GM12878 (cell line): Measurements from ENCODE around the gene NKRF. TPM values are rescaled to one million over a fixed set of nuclear protein-coding genes. Genes with fewer than 3 reads are reported as not detected.
A peak's percentile ranks its signal among the peaks of the same experiment; 100 is the strongest.

Experiments
- CEBPB ChIP-seq, 2 experiments: fragments of 150-350 bp in 1 of 2; IDR thresholded peaks; 2 replicates each; pipeline ENCODE4 v1.6.1; 2012 to 2014; ENCODE audit warnings: low read depth in 2 of 2, low read length in 2 of 2, borderline replicate concordance in 1 of 2, inconsistent platforms in 1 of 2
- CHD1 ChIP-seq: IDR thresholded peaks from 2 replicates; pipeline ENCODE4 v1.6.1; 2012; ENCODE audit warnings: low read depth, low read length, improper control_type of control experiment
- ETV6 ChIP-seq, 2 experiments: fragments of 450-650 bp in 1 of 2; IDR thresholded peaks in 1 of 2; conservative IDR thresholded peaks in 1 of 2; 2 replicates each; pipeline ENCODE4 v1.6.1; 2014; ENCODE audit warnings: antibody characterized with exemption in 1 of 2, borderline replicate concordance in 1 of 2, low read depth in 1 of 2, mild to moderate bottlenecking in 1 of 2, moderate library complexity in 1 of 2
- MEF2B ChIP-seq: fragments of 450-650 bp; IDR thresholded peaks from 2 replicates; pipeline ENCODE4 v1.6.1; 2018; ENCODE audit warnings: mild to moderate bottlenecking, moderate library complexity; ENCODE audit not compliant: partially characterized antibody, poor library complexity, severe bottlenecking
- PAX8 ChIP-seq: fragments of 450-650 bp; IDR thresholded peaks from 2 replicates; pipeline ENCODE4 v1.6.1; 2017; ENCODE audit warnings: mild to moderate bottlenecking, moderate library complexity
- POLR2AphosphoS2 ChIP-seq: IDR thresholded peaks from 2 replicates; pipeline ENCODE4 v1.6.1; 2011; ENCODE audit warnings: low read depth, mild to moderate bottlenecking, low read length, improper control_type of control experiment, moderate library complexity
- RAD51 ChIP-seq: fragments of 450-650 bp; IDR thresholded peaks from 2 replicates; pipeline ENCODE4 v1.6.1; 2016; ENCODE audit warnings: moderate library complexity, mild to moderate bottlenecking, inconsistent platforms
- RFX5 ChIP-seq: IDR thresholded peaks from 2 replicates; pipeline ENCODE4 v1.6.1; 2011; ENCODE audit warnings: low read depth, low read length, improper control_type of control experiment
- SMC3 ChIP-seq: IDR thresholded peaks from 2 replicates; pipeline ENCODE4 v1.6.1; 2011; ENCODE audit warnings: low read length, improper control_type of control experiment, borderline replicate concordance
- SREBF2 ChIP-seq: IDR thresholded peaks from 2 replicates; pipeline ENCODE4 v1.6.1; 2012; ENCODE audit warnings: mild to moderate bottlenecking, low read length
- polyA plus RNA-seq, 11 experiments: library from polyadenylated mRNA; depleted of rRNA in 4 of 11; unstranded in 6 of 11; stranded (reverse) in 5 of 11; fragments of >200 nt; fragmentation: Nextera tagmentation in 4 of 11; fragmentation: Illumina TruSeq in 1 of 11; extraction: Ambion mirVana in 4 of 11; extraction: Trizol in 1 of 11; gene quantifications; 1 replicate in 1 of 11; 2 replicates in 10 of 11; pipeline versions ENCODE4 v1.2.1 to v1.2.3, GENCODE V29; 2011 to 2016; ENCODE audit warnings: inconsistent platforms in 2 of 11, missing spikeins in 2 of 11, low read depth in 1 of 11
- total RNA-seq, 4 experiments: library from RNA; depleted of rRNA in 3 of 4; stranded (reverse); fragments of >200 nt in 3 of 4; fragmentation: Illumina TruSeq in 1 of 4; extraction: Trizol in 1 of 4; gene quantifications; 2 replicates each; pipeline versions ENCODE4 v1.2.1 to v1.2.3, GENCODE V29; 2013 to 2021
- TF ChIP-seq, protein P1 (sequence below): fragments of 450-650 bp; formaldehyde crosslinking; IDR thresholded peaks from 2 replicates; pipeline ENCODE4 v1.5.0; 2022; ENCODE audit warnings: mild to moderate bottlenecking, missing genetic modification characterization
- TF ChIP-seq, protein P2 (sequence below): fragments of 450-650 bp; IDR thresholded peaks from 2 replicates; pipeline ENCODE4 v1.6.1; 2016; ENCODE audit warnings: mild to moderate bottlenecking, moderate library complexity, borderline replicate concordance
- TF ChIP-seq, protein P3 (sequence below): IDR thresholded peaks from 2 replicates; pipeline ENCODE4 v1.6.1; 2012; ENCODE audit warnings: low read depth, low read length, improper control_type of control experiment
- TF ChIP-seq, protein P4 (sequence below): IDR thresholded peaks from 2 replicates; pipeline ENCODE4 v1.6.1; 2012; ENCODE audit warnings: improper control_type of control experiment, low read depth, low read length; ENCODE audit not compliant: insufficient replicate concordance
- TF ChIP-seq, protein P5 (sequence below): IDR thresholded peaks from 2 replicates; pipeline ENCODE4 v1.6.1; 2012; ENCODE audit warnings: low read depth, low read length, improper control_type of control experiment

The NKRF gene
- total and polyA plus RNA-seq, 10 of the 15 experiments (the other 5 are each of a cell fraction or from before 2014, with no cell fraction given): 6.2 to 21.5 (median 10.1) TPM

DNA sequence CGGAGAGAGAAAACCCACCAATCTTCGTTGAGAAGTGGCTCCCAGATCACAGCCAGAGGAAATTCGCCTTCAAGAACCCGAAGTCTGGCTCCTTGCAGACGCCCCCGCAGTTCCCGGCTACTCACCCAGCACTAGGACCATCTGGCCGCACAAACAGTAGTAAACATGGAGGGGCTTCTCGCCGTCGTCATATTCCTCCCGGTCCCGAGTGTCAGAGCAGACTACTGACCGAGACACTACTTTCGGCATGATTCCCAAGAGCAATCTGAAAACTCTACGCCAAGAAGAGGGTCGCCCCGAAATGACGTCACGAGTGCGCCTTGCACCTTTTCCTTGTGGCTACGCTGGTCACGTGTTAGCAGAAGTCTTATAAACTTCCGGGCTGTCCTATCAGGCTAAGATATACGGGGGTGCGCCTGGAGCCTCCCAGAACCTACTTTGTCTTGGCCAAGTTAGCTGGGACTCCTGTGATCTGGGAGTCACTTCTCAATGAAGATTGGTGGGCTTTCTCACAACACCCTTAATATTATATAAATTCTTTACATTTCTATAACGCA is 41.0 kb downstream of the NKRF start, which contains the start of gene STEEP1 (continued):
- TF ChIP-seq, protein P1, sequence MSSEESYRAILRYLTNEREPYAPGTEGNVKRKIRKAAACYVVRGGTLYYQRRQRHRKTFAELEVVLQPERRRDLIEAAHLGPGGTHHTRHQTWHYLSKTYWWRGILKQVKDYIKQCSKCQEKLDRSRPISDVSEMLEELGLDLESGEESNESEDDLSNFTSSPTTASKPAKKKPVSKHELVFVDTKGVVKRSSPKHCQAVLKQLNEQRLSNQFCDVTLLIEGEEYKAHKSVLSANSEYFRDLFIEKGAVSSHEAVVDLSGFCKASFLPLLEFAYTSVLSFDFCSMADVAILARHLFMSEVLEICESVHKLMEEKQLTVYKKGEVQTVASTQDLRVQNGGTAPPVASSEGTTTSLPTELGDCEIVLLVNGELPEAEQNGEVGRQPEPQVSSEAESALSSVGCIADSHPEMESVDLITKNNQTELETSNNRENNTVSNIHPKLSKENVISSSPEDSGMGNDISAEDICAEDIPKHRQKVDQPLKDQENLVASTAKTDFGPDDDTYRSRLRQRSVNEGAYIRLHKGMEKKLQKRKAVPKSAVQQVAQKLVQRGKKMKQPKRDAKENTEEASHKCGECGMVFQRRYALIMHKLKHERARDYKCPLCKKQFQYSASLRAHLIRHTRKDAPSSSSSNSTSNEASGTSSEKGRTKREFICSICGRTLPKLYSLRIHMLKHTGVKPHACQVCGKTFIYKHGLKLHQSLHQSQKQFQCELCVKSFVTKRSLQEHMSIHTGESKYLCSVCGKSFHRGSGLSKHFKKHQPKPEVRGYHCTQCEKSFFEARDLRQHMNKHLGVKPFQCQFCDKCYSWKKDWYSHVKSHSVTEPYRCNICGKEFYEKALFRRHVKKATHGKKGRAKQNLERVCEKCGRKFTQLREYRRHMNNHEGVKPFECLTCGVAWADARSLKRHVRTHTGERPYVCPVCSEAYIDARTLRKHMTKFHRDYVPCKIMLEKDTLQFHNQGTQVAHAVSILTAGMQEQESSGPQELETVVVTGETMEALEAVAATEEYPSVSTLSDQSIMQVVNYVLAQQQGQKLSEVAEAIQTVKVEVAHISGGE (CRISPR knock-in tag): no peak
- TF ChIP-seq SMC3 (no peak), RFX5 (no peak), CEBPB (IDR thresholded peaks at IDR 0.05; ENCODE audit: borderline replicate concordance in 1 of 2, low read depth in 2 of 2, low read length in 2 of 2) (no peak), RAD51 (peak; percentile 94), ETV6 (conservative IDR thresholded peaks at IDR 0.05 in 1 of 2, IDR thresholded peaks at IDR 0.05 in 1 of 2; ENCODE audit: borderline replicate concordance in 1 of 2, low read depth in 1 of 2) (no peak), PAX8 (no peak), POLR2AphosphoS2 (no peak), CHD1 (peak; percentile 96), MEF2B (peak; percentile 33), SREBF2 (no peak)
- TF ChIP-seq, protein P2, sequence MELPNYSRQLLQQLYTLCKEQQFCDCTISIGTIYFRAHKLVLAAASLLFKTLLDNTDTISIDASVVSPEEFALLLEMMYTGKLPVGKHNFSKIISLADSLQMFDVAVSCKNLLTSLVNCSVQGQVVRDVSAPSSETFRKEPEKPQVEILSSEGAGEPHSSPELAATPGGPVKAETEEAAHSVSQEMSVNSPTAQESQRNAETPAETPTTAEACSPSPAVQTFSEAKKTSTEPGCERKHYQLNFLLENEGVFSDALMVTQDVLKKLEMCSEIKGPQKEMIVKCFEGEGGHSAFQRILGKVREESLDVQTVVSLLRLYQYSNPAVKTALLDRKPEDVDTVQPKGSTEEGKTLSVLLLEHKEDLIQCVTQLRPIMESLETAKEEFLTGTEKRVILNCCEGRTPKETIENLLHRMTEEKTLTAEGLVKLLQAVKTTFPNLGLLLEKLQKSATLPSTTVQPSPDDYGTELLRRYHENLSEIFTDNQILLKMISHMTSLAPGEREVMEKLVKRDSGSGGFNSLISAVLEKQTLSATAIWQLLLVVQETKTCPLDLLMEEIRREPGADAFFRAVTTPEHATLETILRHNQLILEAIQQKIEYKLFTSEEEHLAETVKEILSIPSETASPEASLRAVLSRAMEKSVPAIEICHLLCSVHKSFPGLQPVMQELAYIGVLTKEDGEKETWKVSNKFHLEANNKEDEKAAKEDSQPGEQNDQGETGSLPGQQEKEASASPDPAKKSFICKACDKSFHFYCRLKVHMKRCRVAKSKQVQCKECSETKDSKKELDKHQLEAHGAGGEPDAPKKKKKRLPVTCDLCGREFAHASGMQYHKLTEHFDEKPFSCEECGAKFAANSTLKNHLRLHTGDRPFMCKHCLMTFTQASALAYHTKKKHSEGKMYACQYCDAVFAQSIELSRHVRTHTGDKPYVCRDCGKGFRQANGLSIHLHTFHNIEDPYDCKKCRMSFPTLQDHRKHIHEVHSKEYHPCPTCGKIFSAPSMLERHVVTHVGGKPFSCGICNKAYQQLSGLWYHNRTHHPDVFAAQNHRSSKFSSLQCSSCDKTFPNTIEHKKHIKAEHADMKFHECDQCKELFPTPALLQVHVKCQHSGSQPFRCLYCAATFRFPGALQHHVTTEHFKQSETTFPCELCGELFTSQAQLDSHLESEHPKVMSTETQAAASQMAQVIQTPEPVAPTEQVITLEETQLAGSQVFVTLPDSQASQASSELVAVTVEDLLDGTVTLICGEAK: peak; percentile 64; the same call in 1 of the 2 replicates
- TF ChIP-seq, protein P3, sequence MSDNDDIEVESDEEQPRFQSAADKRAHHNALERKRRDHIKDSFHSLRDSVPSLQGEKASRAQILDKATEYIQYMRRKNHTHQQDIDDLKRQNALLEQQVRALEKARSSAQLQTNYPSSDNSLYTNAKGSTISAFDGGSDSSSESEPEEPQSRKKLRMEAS: no peak
- TF ChIP-seq, protein P4, sequence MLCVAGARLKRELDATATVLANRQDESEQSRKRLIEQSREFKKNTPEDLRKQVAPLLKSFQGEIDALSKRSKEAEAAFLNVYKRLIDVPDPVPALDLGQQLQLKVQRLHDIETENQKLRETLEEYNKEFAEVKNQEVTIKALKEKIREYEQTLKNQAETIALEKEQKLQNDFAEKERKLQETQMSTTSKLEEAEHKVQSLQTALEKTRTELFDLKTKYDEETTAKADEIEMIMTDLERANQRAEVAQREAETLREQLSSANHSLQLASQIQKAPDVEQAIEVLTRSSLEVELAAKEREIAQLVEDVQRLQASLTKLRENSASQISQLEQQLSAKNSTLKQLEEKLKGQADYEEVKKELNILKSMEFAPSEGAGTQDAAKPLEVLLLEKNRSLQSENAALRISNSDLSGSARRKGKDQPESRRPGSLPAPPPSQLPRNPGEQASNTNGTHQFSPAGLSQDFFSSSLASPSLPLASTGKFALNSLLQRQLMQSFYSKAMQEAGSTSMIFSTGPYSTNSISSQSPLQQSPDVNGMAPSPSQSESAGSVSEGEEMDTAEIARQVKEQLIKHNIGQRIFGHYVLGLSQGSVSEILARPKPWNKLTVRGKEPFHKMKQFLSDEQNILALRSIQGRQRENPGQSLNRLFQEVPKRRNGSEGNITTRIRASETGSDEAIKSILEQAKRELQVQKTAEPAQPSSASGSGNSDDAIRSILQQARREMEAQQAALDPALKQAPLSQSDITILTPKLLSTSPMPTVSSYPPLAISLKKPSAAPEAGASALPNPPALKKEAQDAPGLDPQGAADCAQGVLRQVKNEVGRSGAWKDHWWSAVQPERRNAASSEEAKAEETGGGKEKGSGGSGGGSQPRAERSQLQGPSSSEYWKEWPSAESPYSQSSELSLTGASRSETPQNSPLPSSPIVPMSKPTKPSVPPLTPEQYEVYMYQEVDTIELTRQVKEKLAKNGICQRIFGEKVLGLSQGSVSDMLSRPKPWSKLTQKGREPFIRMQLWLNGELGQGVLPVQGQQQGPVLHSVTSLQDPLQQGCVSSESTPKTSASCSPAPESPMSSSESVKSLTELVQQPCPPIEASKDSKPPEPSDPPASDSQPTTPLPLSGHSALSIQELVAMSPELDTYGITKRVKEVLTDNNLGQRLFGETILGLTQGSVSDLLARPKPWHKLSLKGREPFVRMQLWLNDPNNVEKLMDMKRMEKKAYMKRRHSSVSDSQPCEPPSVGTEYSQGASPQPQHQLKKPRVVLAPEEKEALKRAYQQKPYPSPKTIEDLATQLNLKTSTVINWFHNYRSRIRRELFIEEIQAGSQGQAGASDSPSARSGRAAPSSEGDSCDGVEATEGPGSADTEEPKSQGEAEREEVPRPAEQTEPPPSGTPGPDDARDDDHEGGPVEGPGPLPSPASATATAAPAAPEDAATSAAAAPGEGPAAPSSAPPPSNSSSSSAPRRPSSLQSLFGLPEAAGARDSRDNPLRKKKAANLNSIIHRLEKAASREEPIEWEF: no peak
- TF ChIP-seq, protein P5, sequence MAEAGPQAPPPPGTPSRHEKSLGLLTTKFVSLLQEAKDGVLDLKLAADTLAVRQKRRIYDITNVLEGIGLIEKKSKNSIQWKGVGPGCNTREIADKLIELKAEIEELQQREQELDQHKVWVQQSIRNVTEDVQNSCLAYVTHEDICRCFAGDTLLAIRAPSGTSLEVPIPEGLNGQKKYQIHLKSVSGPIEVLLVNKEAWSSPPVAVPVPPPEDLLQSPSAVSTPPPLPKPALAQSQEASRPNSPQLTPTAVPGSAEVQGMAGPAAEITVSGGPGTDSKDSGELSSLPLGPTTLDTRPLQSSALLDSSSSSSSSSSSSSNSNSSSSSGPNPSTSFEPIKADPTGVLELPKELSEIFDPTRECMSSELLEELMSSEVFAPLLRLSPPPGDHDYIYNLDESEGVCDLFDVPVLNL: no peak
